MG63 (cell line): ENCODE results near the gene HNRNPH3. TPM values are rescaled to one million over a fixed set of nuclear protein-coding genes. Genes with fewer than 3 reads are reported as not detected.

Source experiments
- DNase-seq: peaks from one replicate; pipeline ENCODE4 v3.0.0-alpha.2; 2020
- H3K27me3 ChIP-seq: fragments of 250-450 bp; sonication (Bioruptor Pico); 2 replicates; pipeline ENCODE4 v1.5.1; 2020; ENCODE audit warnings: mild to moderate bottlenecking, moderate library complexity
- H3K36me3 ChIP-seq: fragments of 250-450 bp; sonication (Bioruptor Pico); 2 replicates; pipeline ENCODE4 v1.5.1; 2020; ENCODE audit warnings: mild to moderate bottlenecking, moderate library complexity
- H3K4me3 ChIP-seq: fragments of 250-450 bp; sonication (Bioruptor Pico); 2 replicates; pipeline ENCODE4 v1.5.1; 2020; ENCODE audit warnings: mild to moderate bottlenecking, moderate library complexity
- H3K9me3 ChIP-seq: fragments of 250-450 bp; sonication (Bioruptor Pico); 2 replicates; pipeline ENCODE4 v1.5.1; 2020; ENCODE audit warnings: mild to moderate bottlenecking, moderate library complexity
- total RNA-seq: library from RNA; depleted of rRNA; stranded (reverse); fragments of >200 nt; shearing (Covaris generic); gene quantifications from 2 replicates; pipeline ENCODE4 v1.2.3, GENCODE V29; 2014; ENCODE audit warnings: low replicate concordance; rRNA removed

The HNRNPH3 gene
- total RNA-seq, 1 experiment from 2014 or later = 29.8 TPM

GRCh38 chr10:68353537-68353936, 21.7 kb downstream of the HNRNPH3 start:
- no peak for DNase-seq
- Histone ChIP-seq H3K4me3 (no peak overlapping the region), H3K36me3 (peaks cover 27% of the 10 kb centered on the region), H3K27me3 (no peaks in the 10 kb centered on the region), H3K9me3 (no peaks in the 10 kb centered on the region)

- H3K4me3 ChIP-seq = no peak overlapping the region
- DNase-seq = no peak
- H3K27me3 ChIP-seq = no peaks in the 10 kb centered on the region
- H3K36me3 ChIP-seq = peaks cover 36% of the 10 kb centered on the region
- no peaks in the 10 kb centered on the region for H3K9me3 ChIP-seq
Observed at GRCh38 chr10:68359189-68359588, 27.3 kb downstream of the HNRNPH3 start.

GRCh38 chr10:68362590-68362989, 30.7 kb downstream of the HNRNPH3 start:
- peaks cover 36% of the 10 kb centered on the region for H3K36me3 ChIP-seq
- no peaks in the 10 kb centered on the region for H3K27me3 ChIP-seq
- no peaks in the 10 kb centered on the region for H3K9me3 ChIP-seq
- no peak overlapping the region for H3K4me3 ChIP-seq
- DNase-seq = no peak

- no peaks in the 10 kb centered on the region for H3K27me3 ChIP-seq
- DNase-seq = no peak
- H3K36me3 ChIP-seq = peaks cover 37% of the 10 kb centered on the region
- no peak overlapping the region for H3K4me3 ChIP-seq
- H3K9me3 ChIP-seq = no peaks in the 10 kb centered on the region
Observed at GRCh38 chr10:68364101-68364886, 32.4 kb downstream of the HNRNPH3 start.

- no peaks in the 10 kb centered on the region for H3K9me3 ChIP-seq
- no peak overlapping the region for H3K4me3 ChIP-seq
- H3K36me3 ChIP-seq = peaks cover 39% of the 10 kb centered on the region
- H3K27me3 ChIP-seq = no peaks in the 10 kb centered on the region
- no peak for DNase-seq
Observed at GRCh38 chr10:68365611-68366010, 33.7 kb downstream of the HNRNPH3 start.

GRCh38 chr10:68366600-68366999, 34.7 kb downstream of the HNRNPH3 start:
- Histone ChIP-seq H3K4me3 (no peak overlapping the region), H3K9me3 (0 out of 2 replicates have a peak, but pooled peaks cover under 1% of the 10 kb centered on the region), H3K27me3 (no peaks in the 10 kb centered on the region), H3K36me3 (peaks cover 36% of the 10 kb centered on the region)
- DNase-seq = no peak

- peaks cover 38% of the 10 kb centered on the region for H3K36me3 ChIP-seq
- H3K4me3 ChIP-seq = no peak overlapping the region
- peaks cover 5% of the 10 kb centered on the region for H3K9me3 ChIP-seq
- no peak for DNase-seq
- H3K27me3 ChIP-seq = no peaks in the 10 kb centered on the region
Observed at GRCh38 chr10:68367121-68367520, 35.3 kb downstream of the HNRNPH3 start.

GRCh38 chr10:68371604-68372003, 39.7 kb downstream of the HNRNPH3 start:
- no peak overlapping the region for H3K4me3 ChIP-seq
- H3K9me3 ChIP-seq = peaks cover 19% of the 10 kb centered on the region
- DNase-seq = no peak
- H3K36me3 ChIP-seq = peaks cover 51% of the 10 kb centered on the region
- H3K27me3 ChIP-seq = no peaks in the 10 kb centered on the region

GRCh38 chr10:68385740-68386139, 53.9 kb downstream of the HNRNPH3 start:
- H3K27me3 ChIP-seq = no peaks in the 10 kb centered on the region
- no peak for DNase-seq
- H3K9me3 ChIP-seq = no peaks in the 10 kb centered on the region
- peaks cover 53% of the 10 kb centered on the region for H3K36me3 ChIP-seq
- H3K4me3 ChIP-seq = no peak overlapping the region

Other genes with a start within 250 kb of the HNRNPH3 start
- gene MYPN, start 222.6 kb upstream of the HNRNPH3 start, total RNA-seq = 28.9 and 31.3 TPM in 2 replicates
- not detected in 2 replicates for gene ATOH7, start 100.0 kb upstream of the HNRNPH3 start, total RNA-seq
- 2.5 and 3.4 TPM in 2 replicates for gene PBLD, start 864 bp downstream of the HNRNPH3 start, total RNA-seq
- gene RUFY2, start 75.2 kb downstream of the HNRNPH3 start, total RNA-seq = 8.4 and 16.4 TPM in 2 replicates
- 6.8 and 10.7 TPM in 2 replicates for gene DNA2, start 139.9 kb downstream of the HNRNPH3 start, total RNA-seq
- gene SLC25A16, start 195.5 kb downstream of the HNRNPH3 start, total RNA-seq = 7.6 and 12.4 TPM in 2 replicates
- gene TET1, start 228.3 kb downstream of the HNRNPH3 start, total RNA-seq = 0.39 and 0.82 TPM in 2 replicates